Endothelial cell of umbilical vein (primary cell): ENCODE results near the gene CEACAM5. TPM values are rescaled to one million over a fixed set of nuclear protein-coding genes. Genes with fewer than 3 reads are reported as not detected.

Experiments
- BruUV-seq: library from RNA; stranded (reverse); fragments of 400-500 nt; replicated peaks from 2 replicates; lab custom pipeline; 2021; lab: Mats Ljungman, UMichigan
- CTCF ChIA-PET: fragments of 300-600, 350-600 bp; sonication (Branson Sonifier 250); formaldehyde crosslinking; loops from one replicate; lab custom pipeline; 2021; ENCODE audit warnings: antibody characterized with exemption, inconsistent platforms; lab: Charles Lee
- POLR2A ChIA-PET: fragments of 300-600, 350-600 bp; sonication (Branson Sonifier 250); formaldehyde crosslinking; loops from one replicate; lab custom pipeline; 2021; ENCODE audit warnings: antibody characterized with exemption, inconsistent platforms; lab: Charles Lee
- DNase-seq: peaks from one replicate; pipeline ENCODE4 v3.0.0-alpha.2; 2011; ENCODE audit warnings: low read depth, low spot score
- FAIRE-seq: peaks from 2 replicates; lab custom pipeline; 2011; peaks lifted over from hg19 to GRCh38; lab: Jason Lieb, UNC
- H2AFZ ChIP-seq: 2 replicates; pipeline ENCODE4 v1.6.0; 2012; ENCODE audit warnings: low read depth, low read length, control low read depth, inconsistent platforms
- H3K27ac ChIP-seq: 2 replicates; pipeline ENCODE4 v1.5.1; 2011; ENCODE audit warnings: low read depth, mild to moderate bottlenecking, control low read depth, low read length, moderate library complexity; ENCODE audit not compliant: insufficient read depth
- H3K27me3 ChIP-seq, 2 experiments: 2 replicates each; pipeline versions ENCODE4 v1.6.0 to v1.6.1; 2011; ENCODE audit warnings: low read length in 2 of 2, mixed read lengths in 1 of 2; ENCODE audit not compliant: control insufficient read depth in 2 of 2, insufficient read depth in 2 of 2
- H3K36me3 ChIP-seq, 2 experiments: 2 replicates in 1 of 2; 3 replicates in 1 of 2; pipeline ENCODE4 v1.5.1; 2011; ENCODE audit warnings: low read length in 2 of 2, mild to moderate bottlenecking in 1 of 2, moderate library complexity in 1 of 2; ENCODE audit not compliant: control insufficient read depth in 2 of 2, insufficient read depth in 2 of 2; ENCODE audit errors: extremely low read depth in 1 of 2
- H3K4me1 ChIP-seq: 3 replicates; pipeline ENCODE4 v1.5.1; 2011; ENCODE audit warnings: mild to moderate bottlenecking, low read length; ENCODE audit not compliant: control insufficient read depth, insufficient read depth; ENCODE audit errors: extremely low read depth
- H3K4me2 ChIP-seq: 2 replicates; pipeline ENCODE4 v1.6.1; 2011; ENCODE audit warnings: low read length, control low read depth, mixed read lengths; ENCODE audit not compliant: insufficient read depth
- H3K4me3 ChIP-seq, 3 experiments: fragments of 200-600 bp in 1 of 3; sonication (generic), shearing (Covaris generic) in 1 of 3; replicated peaks in 1 of 3; 2 replicates each; pipeline ENCODE4 v1.5.1; 2011 to 2016; ENCODE audit warnings: control low read depth in 3 of 3, low read length in 3 of 3, mild to moderate bottlenecking in 2 of 3, inconsistent platforms in 1 of 3, low read depth in 1 of 3, moderate library complexity in 1 of 3; ENCODE audit not compliant: insufficient read depth in 1 of 3
- H3K79me2 ChIP-seq: 2 replicates; pipeline ENCODE4 v1.6.0; 2012; ENCODE audit warnings: low read length, inconsistent platforms; ENCODE audit not compliant: control insufficient read depth, insufficient read depth
- H3K9ac ChIP-seq: replicated peaks from 2 replicates; pipeline ENCODE3; 2011; ENCODE audit warnings: low read length, control low read depth; ENCODE audit not compliant: insufficient read depth; ENCODE audit errors: extremely low read depth
- H3K9me1 ChIP-seq: replicated peaks from 3 replicates; pipeline ENCODE4 v1.6.0; 2011; ENCODE audit warnings: mild to moderate bottlenecking, low read length; ENCODE audit not compliant: control insufficient read depth, insufficient read depth; ENCODE audit errors: extremely low read depth
- H3K9me3 ChIP-seq: replicated peaks from 2 replicates; pipeline ENCODE4 v1.5.1; 2012; ENCODE audit warnings: low read length, inconsistent platforms; ENCODE audit not compliant: control insufficient read depth, insufficient read depth
- H4K20me1 ChIP-seq: replicated peaks from 2 replicates; pipeline ENCODE3; 2011; ENCODE audit warnings: mild to moderate bottlenecking, low read length; ENCODE audit not compliant: control insufficient read depth, insufficient read depth; ENCODE audit errors: extremely low read depth
- EZH2 ChIP-seq: IDR thresholded peaks from 2 replicates; pipeline ENCODE4 v1.6.1; 2012; ENCODE audit warnings: borderline replicate concordance, low read depth, mild to moderate bottlenecking, moderate library complexity, low read length, inconsistent platforms; ENCODE audit not compliant: severe bottlenecking
- GATA2 ChIP-seq: IDR thresholded peaks from 2 replicates; pipeline ENCODE4 v1.7.0; 2011; ENCODE audit warnings: low read depth, mild to moderate bottlenecking, moderate library complexity, mixed read lengths, low read length; ENCODE audit not compliant: insufficient read length, insufficient read depth
- JUN ChIP-seq: IDR thresholded peaks from 2 replicates; pipeline ENCODE4 v1.6.1; 2011; ENCODE audit warnings: borderline replicate concordance, low read depth; ENCODE audit not compliant: insufficient read length, insufficient read depth
- MAX ChIP-seq: IDR thresholded peaks from 2 replicates; pipeline ENCODE4 v1.6.1; 2011; ENCODE audit not compliant: insufficient read depth, insufficient read length
- POLR2A ChIP-seq: IDR thresholded peaks from 2 replicates; pipeline ENCODE4 v1.6.1; 2012; ENCODE audit warnings: low read depth, mild to moderate bottlenecking, control low read depth, low read length
- POLR2AphosphoS5 ChIP-seq: IDR thresholded peaks from 2 replicates; pipeline ENCODE4 v1.6.1; 2012; ENCODE audit warnings: low read depth, mild to moderate bottlenecking, control low read depth, low read length, moderate library complexity; ENCODE audit not compliant: insufficient read depth
- dilution Hi-C: fragments of 300-500 bp; cut with MboI; formaldehyde crosslinking; loops from one replicate; pipeline ENCODE4 v1.15.0; 2019; ENCODE audit warnings: low sequenced_read_pairs; ENCODE audit not compliant: extremely low pct_ligation_motif_present
- intact Hi-C: fragments of 100-400 bp; cut with micrococcal nuclease; formaldehyde crosslinking; loops from one replicate; pipeline ENCODE4 v1.10.0; 2022
- polyA plus RNA-seq, 4 experiments: library from polyadenylated mRNA; depleted of rRNA in 3 of 4; stranded (reverse) in 3 of 4; unstranded in 1 of 4; fragments of >200 nt; gene quantifications; 2 replicates each; pipeline versions ENCODE4 v1.2.1 to v1.2.3, GENCODE V29; 2011 to 2012; ENCODE audit warnings: missing spikeins in 1 of 4
- total RNA-seq: library from RNA; stranded (reverse); gene quantifications from 2 replicates; pipeline ENCODE4 v1.2.3, GENCODE V29; 2021
- TF ChIP-seq, protein P1 (sequence below), 2 donors: IDR thresholded peaks; 1 replicate in 1 of 2; 2 replicates in 1 of 2; pipeline ENCODE4 v1.5.1; 2011; ENCODE audit warnings: low read length in 2 of 2, mild to moderate bottlenecking in 2 of 2, moderate library complexity in 2 of 2, control low read depth in 1 of 2, inconsistent platforms in 1 of 2, low read depth in 1 of 2; ENCODE audit not compliant: insufficient read depth in 1 of 2; ENCODE audit errors: extremely low read depth in 1 of 2

CEACAM5 gene
- total and polyA plus RNA-seq, 2 donors (not counting 3 experiments of a cell fraction or from before 2014, with no cell fraction given) = not detected

DNA sequence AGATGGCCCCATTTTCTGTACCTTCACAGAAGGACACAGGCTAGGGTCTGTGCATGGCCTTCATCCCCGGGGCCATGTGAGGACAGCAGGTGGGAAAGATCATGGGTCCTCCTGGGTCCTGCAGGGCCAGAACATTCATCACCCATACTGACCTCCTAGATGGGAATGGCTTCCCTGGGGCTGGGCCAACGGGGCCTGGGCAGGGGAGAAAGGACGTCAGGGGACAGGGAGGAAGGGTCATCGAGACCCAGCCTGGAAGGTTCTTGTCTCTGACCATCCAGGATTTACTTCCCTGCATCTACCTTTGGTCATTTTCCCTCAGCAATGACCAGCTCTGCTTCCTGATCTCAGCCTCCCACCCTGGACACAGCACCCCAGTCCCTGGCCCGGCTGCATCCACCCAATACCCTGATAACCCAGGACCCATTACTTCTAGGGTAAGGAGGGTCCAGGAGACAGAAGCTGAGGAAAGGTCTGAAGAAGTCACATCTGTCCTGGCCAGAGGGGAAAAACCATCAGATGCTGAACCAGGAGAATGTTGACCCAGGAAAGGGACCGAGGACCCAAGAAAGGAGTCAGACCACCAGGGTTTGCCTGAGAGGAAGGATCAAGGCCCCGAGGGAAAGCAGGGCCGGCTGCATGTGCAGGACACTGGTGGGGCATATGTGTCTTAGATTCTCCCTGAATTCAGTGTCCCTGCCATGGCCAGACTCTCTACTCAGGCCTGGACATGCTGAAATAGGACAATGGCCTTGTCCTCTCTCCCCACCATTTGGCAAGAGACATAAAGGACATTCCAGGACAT, 13.4 kb upstream of the CEACAM5 start:
- Histone ChIP-seq H3K9me3 (no peaks in the 10 kb centered on the region), H3K4me3 (no peak overlapping the region), H3K4me1 (no peaks in the 10 kb centered on the region), H3K36me3 (no peaks in the 10 kb centered on the region), H4K20me1 (no peaks in the 10 kb centered on the region), H3K9me1 (no peaks in the 10 kb centered on the region), H3K9ac (no peak overlapping the region), H2AFZ (no peak overlapping the region), H3K27me3 (peaks cover 0 to 2% of the 10 kb centered on the region in 2 experiments), H3K4me2 (no peak overlapping the region), H3K79me2 (no peaks in the 10 kb centered on the region), H3K27ac (no peak overlapping the region)
- no TSS peak for BruUV-seq
- ChIA-PET POLR2A (no interaction called here), CTCF (interaction anchor here (0.9 kb wide), 1 partner anchor 53 kb away, joined by 3 read pairs; no protein-coding TSS in a partner anchor)
- FAIRE-seq = no peak
- DNase-seq = no peak
- dilution Hi-C loops (no loop called here), intact Hi-C loops (no loop called here)
- TF ChIP-seq, protein P1, sequence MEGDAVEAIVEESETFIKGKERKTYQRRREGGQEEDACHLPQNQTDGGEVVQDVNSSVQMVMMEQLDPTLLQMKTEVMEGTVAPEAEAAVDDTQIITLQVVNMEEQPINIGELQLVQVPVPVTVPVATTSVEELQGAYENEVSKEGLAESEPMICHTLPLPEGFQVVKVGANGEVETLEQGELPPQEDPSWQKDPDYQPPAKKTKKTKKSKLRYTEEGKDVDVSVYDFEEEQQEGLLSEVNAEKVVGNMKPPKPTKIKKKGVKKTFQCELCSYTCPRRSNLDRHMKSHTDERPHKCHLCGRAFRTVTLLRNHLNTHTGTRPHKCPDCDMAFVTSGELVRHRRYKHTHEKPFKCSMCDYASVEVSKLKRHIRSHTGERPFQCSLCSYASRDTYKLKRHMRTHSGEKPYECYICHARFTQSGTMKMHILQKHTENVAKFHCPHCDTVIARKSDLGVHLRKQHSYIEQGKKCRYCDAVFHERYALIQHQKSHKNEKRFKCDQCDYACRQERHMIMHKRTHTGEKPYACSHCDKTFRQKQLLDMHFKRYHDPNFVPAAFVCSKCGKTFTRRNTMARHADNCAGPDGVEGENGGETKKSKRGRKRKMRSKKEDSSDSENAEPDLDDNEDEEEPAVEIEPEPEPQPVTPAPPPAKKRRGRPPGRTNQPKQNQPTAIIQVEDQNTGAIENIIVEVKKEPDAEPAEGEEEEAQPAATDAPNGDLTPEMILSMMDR (IDR thresholded peaks at IDR 0.05; ENCODE audit: extremely low read depth in 1 of 2, insufficient read depth in 1 of 2, low read depth in 1 of 2, low read length in 2 of 2) = no peak
- TF ChIP-seq GATA2 (no peak), JUN (no peak), EZH2 (no peak), POLR2A (no peak), POLR2AphosphoS5 (no peak), MAX (no peak)
